NCI-H128 (cell line): ENCODE measurements around the gene SLC23A3.

Source experiments
- DNase-seq: peaks from one replicate; lab custom pipeline; 2025; ENCODE audit not compliant: unreplicated experiment; lab: John Stamatoyannopoulos, UW

The SLC23A3 gene, protein sequence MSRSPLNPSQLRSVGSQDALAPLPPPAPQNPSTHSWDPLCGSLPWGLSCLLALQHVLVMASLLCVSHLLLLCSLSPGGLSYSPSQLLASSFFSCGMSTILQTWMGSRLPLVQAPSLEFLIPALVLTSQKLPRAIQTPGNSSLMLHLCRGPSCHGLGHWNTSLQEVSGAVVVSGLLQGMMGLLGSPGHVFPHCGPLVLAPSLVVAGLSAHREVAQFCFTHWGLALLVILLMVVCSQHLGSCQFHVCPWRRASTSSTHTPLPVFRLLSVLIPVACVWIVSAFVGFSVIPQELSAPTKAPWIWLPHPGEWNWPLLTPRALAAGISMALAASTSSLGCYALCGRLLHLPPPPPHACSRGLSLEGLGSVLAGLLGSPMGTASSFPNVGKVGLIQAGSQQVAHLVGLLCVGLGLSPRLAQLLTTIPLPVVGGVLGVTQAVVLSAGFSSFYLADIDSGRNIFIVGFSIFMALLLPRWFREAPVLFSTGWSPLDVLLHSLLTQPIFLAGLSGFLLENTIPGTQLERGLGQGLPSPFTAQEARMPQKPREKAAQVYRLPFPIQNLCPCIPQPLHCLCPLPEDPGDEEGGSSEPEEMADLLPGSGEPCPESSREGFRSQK

DNA sequence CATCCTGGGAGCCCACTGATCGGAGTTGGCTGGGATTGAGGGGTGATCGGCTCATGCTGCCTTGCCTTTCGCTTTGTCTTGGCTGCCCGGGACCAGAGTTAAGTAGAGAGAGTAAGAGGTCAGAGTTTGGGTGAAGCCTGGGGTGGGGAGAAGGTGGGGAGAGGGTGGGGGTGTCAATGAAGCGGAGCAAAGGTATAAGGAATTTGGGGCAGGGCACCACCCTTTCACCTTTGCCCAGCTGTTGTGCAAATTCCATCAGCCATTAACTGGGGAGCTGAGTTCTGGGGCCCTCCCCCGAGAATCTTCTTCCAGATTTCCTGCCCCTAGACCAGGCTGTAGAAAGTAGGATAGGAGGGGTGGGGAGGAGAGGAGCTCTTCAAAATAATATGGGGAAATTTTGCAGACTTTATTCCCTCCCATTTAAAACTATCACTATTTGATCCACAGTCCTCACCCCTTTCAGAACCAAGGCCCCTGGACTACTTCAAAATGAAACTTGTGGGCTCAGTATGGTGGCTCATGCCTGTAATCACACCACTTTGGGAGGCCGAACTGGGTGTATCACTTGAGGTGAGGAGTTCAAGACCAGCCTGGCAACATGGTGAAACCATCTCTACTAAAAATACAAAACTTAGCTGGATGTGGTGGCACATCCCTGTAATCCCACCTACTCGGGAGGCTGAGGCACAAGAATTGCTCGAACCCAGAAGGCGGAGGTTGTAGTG, at the start of gene SLC23A3:
Gene SLC23A3, minus strand, starts transcription at position 100 of the 725 bp plus-strand sequence. Its CDS starts 45 bp downstream, at position 55.
- no peak for DNase-seq

DNA sequence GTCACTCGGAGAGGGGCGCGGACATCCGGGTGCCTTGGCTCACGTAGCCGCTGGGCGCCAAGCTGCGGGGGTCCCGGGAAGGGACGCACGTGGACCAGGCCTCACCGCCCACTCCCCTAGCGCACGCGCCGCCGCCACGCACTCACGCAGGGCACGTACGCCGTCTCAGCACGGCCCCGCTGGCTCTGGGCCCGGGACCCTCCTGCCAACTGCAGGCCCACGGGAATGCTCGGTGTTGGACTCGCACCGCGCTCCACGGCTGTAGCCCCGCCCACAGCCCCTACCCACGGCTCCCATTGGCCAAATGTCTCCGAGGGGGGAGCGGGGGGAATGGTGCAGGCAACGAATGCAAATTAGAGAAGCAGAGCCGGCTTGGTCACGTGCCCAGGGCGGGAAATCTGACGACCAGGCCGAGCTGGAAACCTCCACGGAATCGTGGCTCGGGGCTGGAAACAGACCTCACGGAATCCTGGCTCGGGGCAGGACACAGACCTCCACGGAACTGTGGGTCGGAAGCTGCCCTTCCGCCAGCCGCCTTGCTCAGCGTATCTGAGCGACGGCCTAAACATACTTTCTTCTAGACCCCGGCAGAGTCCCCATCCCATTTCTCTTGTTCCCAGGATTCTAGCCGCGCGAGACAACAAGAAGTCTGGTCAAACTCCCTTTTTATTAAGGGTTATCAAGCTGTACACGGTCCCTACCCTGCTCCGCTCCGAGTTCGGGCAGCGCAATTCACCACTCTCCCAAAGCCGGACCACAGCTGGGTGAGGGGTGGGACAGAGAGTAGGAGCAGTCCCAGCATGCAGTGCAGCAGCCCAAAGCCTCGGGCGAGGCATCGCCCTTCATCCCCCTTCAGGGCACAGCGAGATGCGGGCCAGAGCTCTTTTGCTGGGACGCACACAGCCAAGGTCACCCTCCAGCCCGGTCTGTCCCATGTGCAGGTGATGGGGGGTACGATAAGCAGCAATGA, 49.2 kb upstream of the SLC23A3 start, which contains the start of gene ABCB6:
Gene ABCB6, minus strand, starts transcription at position 227 of the 970 bp plus-strand sequence. CDS start 285 bp downstream, outside the sequence.
- DNase-seq, result peak; percentile 85

DNA sequence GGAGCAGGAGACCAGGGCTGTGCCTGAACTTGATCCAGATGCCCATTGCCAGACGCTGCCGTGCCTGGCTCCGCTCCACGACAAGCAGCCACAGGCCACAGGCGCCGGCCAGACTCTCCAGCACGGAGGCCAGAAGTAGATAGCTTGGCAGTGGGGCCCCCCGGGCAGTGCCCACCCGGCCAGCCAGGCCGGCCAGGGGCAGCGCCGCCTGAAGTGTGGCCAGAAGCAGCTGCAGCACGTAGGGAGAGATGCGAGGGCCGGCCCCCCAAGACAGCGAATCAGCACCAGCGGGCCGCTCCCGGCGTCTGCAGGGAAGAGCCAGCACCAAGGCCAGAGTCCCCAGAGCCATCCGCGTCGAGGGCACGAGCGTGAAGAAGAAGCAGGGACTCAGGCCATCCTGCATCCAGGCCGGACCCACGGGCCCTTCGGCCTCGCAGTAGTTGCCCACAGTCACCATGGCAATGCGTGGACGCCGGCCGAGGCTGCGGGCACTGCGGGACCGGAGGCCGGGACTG, 48.4 kb upstream of the SLC23A3 start:
- DNase-seq, result no peak

DNA sequence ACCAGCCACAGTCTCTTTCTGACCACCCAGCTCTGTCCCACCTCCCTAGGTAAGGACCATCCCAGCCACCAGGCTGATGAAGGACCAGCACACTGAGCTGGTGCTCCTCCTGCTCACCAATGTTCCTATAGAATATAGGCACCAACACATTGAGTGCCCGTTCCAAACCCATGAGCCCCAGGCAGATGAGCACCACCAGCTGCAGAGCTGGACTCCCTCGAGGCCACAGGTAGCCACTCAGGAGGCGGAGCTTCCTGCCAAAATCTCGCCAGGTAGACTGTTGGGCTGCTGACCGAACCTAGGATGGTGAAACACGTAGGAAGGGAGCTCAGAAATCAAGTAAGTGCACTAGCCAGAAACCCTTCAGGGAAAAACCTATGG, 46.7 kb upstream of the SLC23A3 start:
- no peak for DNase-seq

DNA sequence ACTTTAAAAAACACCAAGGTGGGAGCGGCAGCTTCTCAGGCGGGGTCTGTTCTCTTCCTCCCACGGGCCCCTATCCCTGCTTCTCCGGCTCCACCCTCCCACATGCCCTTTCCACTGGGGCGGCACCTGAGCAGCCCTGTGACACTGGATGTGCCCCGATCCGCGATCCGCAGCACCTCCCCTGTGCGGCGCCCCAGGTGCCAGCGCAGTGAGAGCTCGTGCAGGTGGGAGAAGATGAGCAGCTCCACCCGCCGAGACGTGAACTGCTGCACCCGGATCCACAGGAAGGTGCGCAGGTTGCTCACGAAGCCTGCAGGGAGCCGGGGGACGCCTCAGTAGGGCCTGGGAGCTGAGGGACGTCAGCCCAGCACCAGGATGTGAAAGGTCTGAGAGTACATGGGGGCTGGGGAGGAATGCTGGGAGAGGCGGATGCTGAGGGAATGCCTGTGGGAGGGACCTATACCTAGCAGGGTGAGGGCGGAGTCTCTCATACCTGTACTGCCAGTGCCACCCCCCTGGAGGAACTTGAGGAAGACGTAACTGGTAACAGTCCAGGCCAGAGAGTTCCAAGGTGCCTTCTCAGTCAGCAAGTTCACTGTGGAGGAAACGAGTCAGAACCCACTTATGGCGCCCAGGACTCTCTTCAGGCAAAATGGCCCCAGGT, 46.2 kb upstream of the SLC23A3 start:
- no peak for DNase-seq

DNA sequence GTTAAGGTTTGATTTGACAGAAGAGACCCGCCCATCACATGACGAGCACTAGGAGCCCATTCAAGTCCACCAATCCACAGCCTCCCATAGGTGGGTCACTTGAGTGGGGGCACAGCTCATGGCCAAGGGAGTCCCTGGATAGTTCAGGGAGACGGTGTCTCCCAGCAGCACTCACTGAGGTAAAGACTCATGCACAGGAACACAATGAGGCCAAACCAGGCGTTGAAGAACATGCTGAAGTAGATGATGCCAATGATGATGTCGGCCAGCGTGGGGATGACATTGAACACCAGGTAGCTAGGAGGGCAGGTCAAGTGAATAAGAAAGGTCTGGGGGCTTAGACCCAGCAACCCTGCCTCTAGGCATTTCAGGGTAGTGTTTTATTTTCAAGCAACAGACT, 45.0 kb upstream of the SLC23A3 start:
- no peak for DNase-seq

DNA sequence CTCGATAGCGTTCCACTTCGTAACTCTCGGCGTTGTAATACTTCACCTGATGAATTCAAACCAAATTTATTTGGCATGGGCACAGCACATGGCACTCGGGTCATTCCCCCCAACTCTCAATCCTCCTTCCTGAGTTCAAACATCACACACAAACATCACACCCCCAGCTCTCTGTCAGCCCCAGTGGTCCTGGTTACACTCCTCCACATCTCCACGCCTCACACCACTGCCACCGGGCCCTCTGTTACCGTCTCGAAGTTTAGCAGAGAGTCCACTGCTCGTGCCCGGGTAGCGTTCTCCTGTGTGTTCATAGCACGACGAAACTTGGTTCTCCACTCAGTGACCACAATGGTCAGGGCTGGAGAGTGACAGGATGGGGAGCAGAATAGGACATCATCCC, 44.3 kb upstream of the SLC23A3 start:
- DNase-seq, result no peak

DNA sequence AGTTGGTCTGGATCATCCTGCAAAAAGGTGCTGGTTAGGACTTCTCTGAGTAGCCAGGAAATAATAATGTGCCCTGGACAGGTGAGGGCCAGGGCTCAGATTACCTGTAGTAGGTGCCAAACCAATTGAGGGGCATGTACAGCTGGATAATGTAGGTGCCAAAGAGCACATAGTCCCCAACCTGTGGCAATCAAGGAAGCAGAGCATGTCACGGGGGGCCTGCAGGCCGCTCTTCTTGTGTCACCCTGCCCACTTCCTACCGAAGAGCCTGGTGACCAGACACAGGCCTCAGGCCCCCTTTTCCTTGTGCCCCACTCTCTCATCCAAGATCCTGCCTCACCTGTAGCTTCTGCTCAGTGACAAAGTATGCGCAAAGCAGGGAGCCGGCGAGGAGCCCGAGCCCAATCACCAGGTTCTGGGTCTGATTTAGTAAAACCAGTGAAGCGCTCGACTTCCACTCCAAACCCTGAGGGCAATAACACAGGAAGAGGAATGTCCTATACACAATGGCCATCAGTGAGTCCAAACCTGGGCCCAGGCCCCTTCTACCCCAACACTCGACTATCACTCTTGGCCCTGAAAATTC, 43.8 kb upstream of the SLC23A3 start:
- DNase-seq, result no peak

DNA sequence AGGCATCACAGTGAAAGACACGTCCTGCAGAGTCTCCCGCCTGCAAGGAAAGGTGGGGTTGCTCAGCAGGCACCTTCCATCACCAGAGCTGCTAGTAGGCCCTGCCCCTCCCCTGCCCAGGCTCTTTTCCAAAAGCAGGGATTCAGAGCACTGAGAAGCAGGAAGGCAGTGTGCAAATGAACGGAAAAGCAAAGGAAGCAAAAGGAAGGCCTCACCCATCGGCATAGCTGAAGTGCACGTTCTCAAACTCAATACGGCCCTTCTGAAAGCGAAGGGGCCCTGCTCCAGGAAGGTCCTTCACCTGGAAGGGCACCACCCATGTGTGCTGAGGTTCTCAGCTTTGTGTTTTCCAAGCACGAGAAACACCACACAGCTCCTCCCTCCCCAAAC, 43.2 kb upstream of the SLC23A3 start:
- no peak for DNase-seq

DNA sequence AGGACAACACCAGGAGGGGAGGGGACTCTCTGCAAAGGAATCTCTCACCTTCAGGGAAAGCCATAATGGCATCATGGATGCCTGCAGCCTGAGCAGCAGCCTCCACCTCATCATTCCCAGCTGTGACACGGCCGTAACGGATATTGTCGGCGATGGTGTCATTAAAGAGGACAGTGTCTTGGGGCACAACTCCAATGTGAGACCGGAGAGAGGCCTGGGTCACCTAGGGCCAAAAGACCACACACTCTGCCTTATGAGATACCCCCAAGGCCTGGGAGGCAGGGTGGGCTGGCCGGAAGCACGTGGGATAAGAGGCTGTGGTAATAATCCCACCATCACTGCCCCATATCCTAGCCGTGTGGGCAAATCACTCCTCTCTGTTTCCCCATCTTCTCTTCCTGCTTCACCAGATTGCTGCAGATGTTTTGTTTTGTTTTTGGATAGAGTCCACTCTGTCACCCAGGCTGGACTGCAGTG, 41.1 kb upstream of the SLC23A3 start:
- no peak for DNase-seq

DNA sequence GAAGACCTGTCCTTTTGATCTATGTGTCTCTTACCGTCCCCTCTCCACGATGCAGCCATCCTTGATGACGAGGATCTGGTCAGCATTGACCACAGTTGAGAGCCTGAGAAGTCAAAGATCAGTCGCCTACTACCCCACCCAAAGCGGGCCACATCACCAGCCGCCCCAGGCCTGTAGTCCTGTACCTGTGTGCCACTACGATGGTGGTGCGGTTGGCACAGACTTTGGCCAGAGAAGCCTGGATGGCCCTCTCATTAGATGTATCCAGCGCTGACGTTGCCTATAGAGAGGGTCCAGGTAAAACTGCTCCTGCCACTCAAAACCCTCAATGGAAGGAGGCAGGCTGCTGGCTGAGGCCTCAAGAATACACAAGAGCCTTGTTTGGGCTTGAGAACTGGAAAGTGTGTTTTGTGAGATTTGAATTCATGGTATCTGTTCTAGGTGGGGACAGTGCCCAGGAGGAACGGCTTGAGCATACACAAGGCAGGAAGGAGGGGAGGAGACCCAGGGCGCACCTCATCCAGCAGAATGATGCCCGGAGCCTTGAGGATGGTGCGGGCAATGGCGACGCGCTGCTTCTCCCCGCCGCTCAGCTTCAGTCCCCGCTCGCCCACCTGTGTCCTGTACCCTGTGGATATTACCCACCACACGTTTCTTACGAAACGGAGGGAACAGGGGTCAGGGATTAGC, 40.5 kb upstream of the SLC23A3 start:
- no peak for DNase-seq

DNA sequence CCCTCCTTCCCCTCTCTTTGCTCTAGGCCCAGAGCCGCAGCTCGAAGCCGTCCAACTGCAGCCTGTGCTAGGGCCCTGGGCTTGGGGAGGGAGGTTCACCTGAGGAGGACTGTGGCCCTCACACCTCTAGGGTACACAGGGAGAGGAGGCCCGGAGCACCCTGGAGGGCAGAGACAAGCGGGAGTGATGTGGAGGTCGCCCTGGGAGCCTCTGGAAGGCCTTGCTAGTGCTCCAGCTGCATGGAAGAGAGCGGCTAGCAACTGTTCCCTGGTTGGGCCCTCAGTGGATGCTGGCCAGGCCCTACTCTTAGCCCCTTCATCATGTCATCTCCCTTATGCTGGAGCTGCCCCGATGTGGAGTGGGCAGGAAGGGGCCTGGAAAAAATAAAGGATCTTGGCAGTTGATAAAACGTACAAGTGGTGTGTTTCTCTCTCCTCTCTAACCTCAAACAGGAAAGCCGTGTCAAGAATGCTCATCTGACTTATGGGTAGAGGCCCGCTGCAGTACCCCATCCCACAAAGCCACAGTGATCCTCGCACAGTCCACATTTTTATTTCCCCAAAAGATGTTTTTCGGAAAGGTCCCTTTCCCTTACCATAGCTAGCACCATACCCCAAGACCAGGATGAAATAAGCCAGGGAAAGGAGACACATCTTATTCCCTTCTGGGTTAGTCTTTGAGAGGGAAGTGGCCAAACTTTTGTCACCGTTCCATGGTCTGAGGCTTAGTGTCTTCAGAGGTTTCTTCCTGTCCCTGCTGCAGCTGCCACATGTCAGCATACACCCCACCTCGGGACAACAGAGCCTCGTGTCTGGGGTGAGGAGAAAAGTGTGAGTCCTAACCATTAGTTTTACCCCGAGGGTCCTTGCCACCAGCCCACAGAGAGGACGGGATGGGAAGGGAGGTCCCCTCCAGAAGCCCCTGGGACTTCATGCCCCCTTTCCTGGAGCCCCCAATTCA, 39.7 kb upstream of the SLC23A3 start:
- DNase-seq, result no peak

DNA sequence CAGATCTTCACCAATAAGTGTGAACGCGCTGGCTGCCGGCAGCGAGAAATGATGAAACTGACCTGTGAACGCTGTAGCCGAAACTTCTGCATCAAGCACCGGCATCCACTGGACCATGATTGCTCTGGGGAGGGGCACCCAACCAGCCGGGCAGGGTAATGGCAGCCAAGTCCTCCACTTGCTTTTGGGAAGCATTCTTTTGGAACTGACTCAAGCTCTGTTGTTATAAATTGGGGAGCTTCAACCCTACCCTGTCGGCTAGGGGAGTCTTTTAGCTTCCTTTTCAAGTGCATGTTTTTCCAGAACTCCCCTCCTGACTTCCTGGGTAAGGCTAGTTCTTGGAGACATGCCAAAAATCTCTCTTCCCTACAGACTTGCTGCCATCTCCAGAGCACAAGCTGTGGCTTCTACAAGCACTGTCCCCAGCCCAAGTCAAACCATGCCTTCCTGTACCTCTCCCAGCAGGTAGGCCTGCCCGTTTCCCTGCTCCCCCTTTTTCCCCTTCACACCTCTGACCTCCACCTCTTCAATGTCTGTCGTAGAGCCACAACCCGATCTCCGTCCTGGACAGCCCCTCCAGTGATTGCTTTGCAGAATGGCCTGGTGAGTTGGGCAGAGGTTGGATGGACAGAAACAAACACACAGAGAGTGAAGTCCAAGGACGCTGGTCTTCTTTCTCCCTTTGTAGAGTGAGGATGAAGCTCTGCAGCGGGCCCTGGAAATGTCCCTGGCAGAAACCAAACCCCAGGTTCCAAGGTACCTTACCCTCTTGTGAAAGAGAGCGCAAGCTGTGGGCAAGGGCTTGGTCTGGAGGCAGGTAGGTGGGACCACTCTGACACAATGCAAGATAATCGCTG, 38.3 kb upstream of the SLC23A3 start:
- no peak for DNase-seq

DNA sequence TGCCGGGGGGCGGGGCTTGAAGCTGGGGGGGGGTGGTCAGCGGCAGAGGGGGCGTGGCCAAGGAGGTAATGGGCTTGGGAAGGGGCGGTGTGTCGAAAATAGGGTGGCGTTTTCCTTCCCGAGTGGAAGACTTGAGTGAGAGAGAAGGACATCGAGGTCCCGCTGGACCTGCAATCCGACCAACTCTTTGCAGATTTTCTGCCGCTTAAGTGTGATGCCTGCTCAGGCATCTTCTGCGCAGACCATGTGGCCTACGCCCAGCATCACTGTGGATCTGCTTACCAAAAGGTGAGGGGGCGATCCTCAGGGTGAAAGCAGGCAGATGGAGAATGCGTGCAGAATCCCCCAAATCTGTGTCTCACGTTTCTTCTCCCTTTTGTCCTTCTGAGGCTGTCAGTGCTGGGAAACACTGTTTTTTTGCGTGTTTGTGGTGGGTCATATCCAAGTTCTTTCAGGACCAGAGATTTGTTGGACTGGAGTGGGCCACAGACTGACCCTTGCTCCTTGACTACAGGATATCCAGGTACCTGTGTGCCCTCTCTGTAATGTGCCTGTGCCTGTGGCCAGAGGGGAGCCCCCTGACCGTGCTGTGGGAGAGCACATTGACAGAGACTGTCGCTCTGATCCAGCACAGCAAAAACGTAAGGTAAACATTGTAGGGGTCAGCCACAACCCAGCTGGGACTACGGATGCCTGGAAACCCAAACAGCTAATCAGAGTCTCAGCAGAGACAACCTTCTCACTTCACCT, 37.5 kb upstream of the SLC23A3 start:
- no peak for DNase-seq

DNA sequence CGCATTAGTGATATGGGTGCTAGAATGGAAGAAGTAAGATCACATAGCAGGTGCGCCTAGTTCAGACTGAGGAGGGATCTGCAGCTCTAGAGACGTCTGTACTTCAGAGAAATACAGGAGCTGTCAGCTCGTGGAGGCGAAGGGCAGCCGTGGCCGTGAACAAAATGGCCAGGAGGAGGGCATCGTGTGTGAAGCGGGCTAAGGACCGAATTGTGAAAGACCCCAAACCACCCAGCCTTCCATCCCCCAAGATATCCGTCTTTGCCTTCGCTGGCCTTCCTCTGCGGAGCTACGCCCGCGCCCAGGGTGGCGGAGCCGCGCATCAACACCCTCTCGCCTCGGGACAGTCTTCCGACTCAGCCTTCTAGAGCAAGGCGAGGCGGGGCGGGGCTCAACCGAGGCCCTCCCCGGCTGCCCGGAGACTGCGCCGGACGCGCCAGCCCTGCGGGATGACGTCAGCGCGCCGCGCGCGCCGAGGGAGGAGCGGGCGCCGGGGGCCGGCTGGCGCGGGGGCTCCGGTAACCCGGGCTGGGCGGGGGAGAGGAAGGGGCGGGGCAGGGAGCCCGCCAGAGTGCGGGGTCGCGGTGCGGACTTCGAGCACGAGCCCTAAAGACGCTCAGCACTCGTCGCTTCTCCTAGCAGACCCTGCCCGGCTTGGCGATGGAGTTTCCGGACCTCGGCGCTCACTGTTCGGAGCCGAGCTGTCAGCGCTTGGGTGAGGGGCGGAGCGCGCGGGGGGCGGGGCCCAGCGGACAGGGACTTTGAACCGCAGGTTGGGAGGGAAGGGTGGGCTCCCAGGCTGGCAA, 36.7 kb upstream of the SLC23A3 start, which contains the start of gene ZFAND2B:
Gene ZFAND2B, plus strand, starts transcription at position 455 of the 806 bp plus-strand sequence. Its CDS starts 206 bp downstream, at position 661.
- peak; percentile 57 for DNase-seq
